ENCODE results near the gene GRAMD1A. TPM values are rescaled to one million over a fixed set of nuclear protein-coding genes. Genes with fewer than 3 reads are reported as not detected.

The GRAMD1A gene
- total RNA-seq, 3 donors from 2014 or later = 30.6 to 56.0 (median 38.6) TPM

GRCh38 chr19:34983786-34984185, 16.3 kb upstream of the GRAMD1A start:
- TF ChIP-seq, protein P1, sequence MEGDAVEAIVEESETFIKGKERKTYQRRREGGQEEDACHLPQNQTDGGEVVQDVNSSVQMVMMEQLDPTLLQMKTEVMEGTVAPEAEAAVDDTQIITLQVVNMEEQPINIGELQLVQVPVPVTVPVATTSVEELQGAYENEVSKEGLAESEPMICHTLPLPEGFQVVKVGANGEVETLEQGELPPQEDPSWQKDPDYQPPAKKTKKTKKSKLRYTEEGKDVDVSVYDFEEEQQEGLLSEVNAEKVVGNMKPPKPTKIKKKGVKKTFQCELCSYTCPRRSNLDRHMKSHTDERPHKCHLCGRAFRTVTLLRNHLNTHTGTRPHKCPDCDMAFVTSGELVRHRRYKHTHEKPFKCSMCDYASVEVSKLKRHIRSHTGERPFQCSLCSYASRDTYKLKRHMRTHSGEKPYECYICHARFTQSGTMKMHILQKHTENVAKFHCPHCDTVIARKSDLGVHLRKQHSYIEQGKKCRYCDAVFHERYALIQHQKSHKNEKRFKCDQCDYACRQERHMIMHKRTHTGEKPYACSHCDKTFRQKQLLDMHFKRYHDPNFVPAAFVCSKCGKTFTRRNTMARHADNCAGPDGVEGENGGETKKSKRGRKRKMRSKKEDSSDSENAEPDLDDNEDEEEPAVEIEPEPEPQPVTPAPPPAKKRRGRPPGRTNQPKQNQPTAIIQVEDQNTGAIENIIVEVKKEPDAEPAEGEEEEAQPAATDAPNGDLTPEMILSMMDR (IDR thresholded peaks at IDR 0.05) = no peak
- no peak for TF ChIP-seq POLR2AphosphoS5 (IDR thresholded peaks at IDR 0.05)
- TF ChIP-seq POLR2A (IDR thresholded peaks at IDR 0.05) = no peak
- intact Hi-C loops (cut with DNase I; ENCODE audit: low total_unique reads) = no loop called here
- Histone ChIP-seq H3K9me3 (no peaks in the 10 kb centered on the region), H3K27me3 (no peaks in the 10 kb centered on the region), H3K27ac (no peak overlapping the region), H3K4me1 (no peaks in the 10 kb centered on the region), H3K36me3 (no peaks in the 10 kb centered on the region), H3K4me3 (no peak overlapping the region)
- DNase-seq (ENCODE audit: low spot score in 2 of 2) = no peak

- no peaks in the 10 kb centered on the region for H3K9me3 ChIP-seq
- H3K4me1 ChIP-seq = no peaks in the 10 kb centered on the region
- H3K27ac ChIP-seq = no peak overlapping the region
- no peak for TF ChIP-seq POLR2A (IDR thresholded peaks at IDR 0.05)
- no peak for TF ChIP-seq POLR2AphosphoS5 (IDR thresholded peaks at IDR 0.05)
- TF ChIP-seq, protein P1 (IDR thresholded peaks at IDR 0.05) = no peak
- no peaks in the 10 kb centered on the region for H3K36me3 ChIP-seq
- no peak overlapping the region for H3K4me3 ChIP-seq
- intact Hi-C loops (cut with DNase I; ENCODE audit: low total_unique reads) = no loop called here
- H3K27me3 ChIP-seq = no peaks in the 10 kb centered on the region
- no peak for DNase-seq (ENCODE audit: low spot score in 2 of 2)
These were observed 15.8 kb upstream of the GRAMD1A start for GRCh38 chr19:34984287-34984686.

DNA sequence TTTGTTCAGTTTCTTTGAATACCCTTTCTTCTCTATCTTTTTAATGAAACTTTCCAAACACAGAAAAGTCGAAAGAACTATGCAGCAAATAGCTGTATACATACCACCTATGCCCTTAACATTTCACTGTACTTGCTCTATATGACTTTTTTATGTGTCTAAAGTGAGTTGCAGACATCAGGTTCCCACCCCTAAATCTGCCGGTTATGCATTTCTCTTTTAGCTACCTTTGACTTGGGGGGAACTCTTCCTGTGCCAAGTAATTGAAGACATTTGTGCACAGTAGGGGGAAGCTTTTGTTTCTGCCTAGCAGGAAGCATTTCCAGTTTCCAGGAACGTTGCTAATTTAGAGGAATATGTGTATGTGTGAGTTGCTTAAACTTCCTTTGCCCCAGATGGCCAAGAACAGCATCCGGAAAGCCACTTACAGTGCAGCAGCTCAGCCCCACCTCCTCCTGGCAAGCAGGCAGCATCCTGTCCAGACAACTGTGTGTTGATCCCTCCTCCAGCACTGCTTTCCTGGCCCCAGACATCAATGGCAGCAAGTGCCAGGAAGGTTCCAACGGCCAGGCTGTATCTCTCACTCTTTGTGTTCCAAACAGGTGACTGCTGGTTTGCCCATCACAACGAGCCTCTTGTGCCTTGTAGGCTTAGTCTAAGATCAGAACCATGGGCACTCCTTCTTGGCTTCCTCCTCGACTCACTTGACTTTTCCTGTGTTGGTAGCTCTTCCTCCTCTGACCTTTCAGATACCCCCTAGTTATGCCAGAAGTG, 14.7 kb upstream of the GRAMD1A start:
- no peaks in the 10 kb centered on the region for H3K36me3 ChIP-seq
- peak overlapping the region in 1 of 2 donors; percentile 66 for H3K27ac ChIP-seq
- no peak for TF ChIP-seq POLR2A (IDR thresholded peaks at IDR 0.05)
- peak in 1 of 3 donors; percentile 16 for TF ChIP-seq POLR2AphosphoS5 (IDR thresholded peaks at IDR 0.05)
- TF ChIP-seq, protein P1 (IDR thresholded peaks at IDR 0.05) = no peak
- no peaks in the 10 kb centered on the region for H3K27me3 ChIP-seq
- H3K4me3 ChIP-seq = no peak overlapping the region
- H3K9me3 ChIP-seq = no peaks in the 10 kb centered on the region
- peak; percentile 46 to 58 for DNase-seq (ENCODE audit: low spot score in 2 of 2)
- no peaks in the 10 kb centered on the region for H3K4me1 ChIP-seq
- intact Hi-C loops (cut with DNase I; ENCODE audit: low total_unique reads) = no loop called here

- Histone ChIP-seq H3K27me3 (no peaks in the 10 kb centered on the region), H3K4me3 (no peak overlapping the region), H3K27ac (no peak overlapping the region), H3K9me3 (no peaks in the 10 kb centered on the region), H3K4me1 (no peaks in the 10 kb centered on the region), H3K36me3 (no peaks in the 10 kb centered on the region)
- TF ChIP-seq, protein P1 (IDR thresholded peaks at IDR 0.05) = no peak
- TF ChIP-seq POLR2A (IDR thresholded peaks at IDR 0.05) (no peak), POLR2AphosphoS5 (IDR thresholded peaks at IDR 0.05) (no peak)
- intact Hi-C loops (cut with DNase I; ENCODE audit: low total_unique reads) = no loop called here
- DNase-seq (ENCODE audit: low spot score in 2 of 2) = no peak
These were observed 12.0 kb upstream of the GRAMD1A start for GRCh38 chr19:34988119-34988518.

- no peak for DNase-seq (ENCODE audit: low spot score in 2 of 2)
- Histone ChIP-seq H3K4me1 (no peaks in the 10 kb centered on the region), H3K9me3 (no peaks in the 10 kb centered on the region), H3K36me3 (no peaks in the 10 kb centered on the region), H3K4me3 (no peak overlapping the region), H3K27ac (no peak overlapping the region), H3K27me3 (no peaks in the 10 kb centered on the region)
- intact Hi-C loops (cut with DNase I; ENCODE audit: low total_unique reads) = no loop called here
- TF ChIP-seq, protein P1 (IDR thresholded peaks at IDR 0.05) = no peak
- TF ChIP-seq POLR2AphosphoS5 (IDR thresholded peaks at IDR 0.05) = no peak
- no peak for TF ChIP-seq POLR2A (IDR thresholded peaks at IDR 0.05)
These were observed 10.8 kb upstream of the GRAMD1A start for GRCh38 chr19:34989298-34989697.

Data from breast epithelium (tissue), 4 donors.